H1 (cell line): ENCODE data around the gene TRIM41. TPM values are rescaled to one million over a fixed set of nuclear protein-coding genes. Genes with fewer than 3 reads are reported as not detected.

Experiments used
- ASH2L ChIP-seq: fragments of 200-600, 300-600 bp; sonication (generic); IDR thresholded peaks from one replicate; pipeline ENCODE4 v1.7.1; 2017; ENCODE audit warnings: low read length
- ATF2 ChIP-seq: IDR thresholded peaks from 2 replicates; pipeline ENCODE4 v1.6.1; 2012; ENCODE audit warnings: low read length, inconsistent platforms
- BACH1 ChIP-seq: IDR thresholded peaks from 2 replicates; pipeline ENCODE4 v1.6.1; 2012; ENCODE audit warnings: low read length, improper control_type of control experiment
- CBX8 ChIP-seq: fragments of 300-800, 300-1000 bp; sonication (generic); IDR thresholded peaks from 2 replicates; pipeline ENCODE4 v1.7.1; 2016; ENCODE audit warnings: low read depth, low read length, borderline replicate concordance
- CHD2 ChIP-seq: IDR thresholded peaks from 2 replicates; pipeline ENCODE4 v1.6.1; 2012; ENCODE audit warnings: low read length, improper control_type of control experiment
- CTCF ChIP-seq, 3 experiments: IDR thresholded peaks; 1 replicate in 2 of 3; 2 replicates in 1 of 3; pipeline versions ENCODE4 v1.5.1 to v1.6.1; 2011; ENCODE audit warnings: low read length in 3 of 3, mild to moderate bottlenecking in 3 of 3, inconsistent platforms in 2 of 3, low read depth in 1 of 3, moderate library complexity in 1 of 3; ENCODE audit not compliant: insufficient read depth in 1 of 3; ENCODE audit errors: control extremely low read depth in 1 of 3
- E2F6 ChIP-seq: IDR thresholded peaks from 2 replicates; pipeline ENCODE4 v1.6.1; 2012; ENCODE audit warnings: inconsistent platforms
- EGR1 ChIP-seq: IDR thresholded peaks from 2 replicates; pipeline ENCODE4 v1.6.1; 2011; ENCODE audit warnings: low read depth, low read length, borderline replicate concordance
- EP300 ChIP-seq, 2 experiments: IDR thresholded peaks; 1 replicate in 1 of 2; 2 replicates in 1 of 2; pipeline ENCODE4 v1.6.1; 2011 to 2012; ENCODE audit warnings: low read depth in 2 of 2, low read length in 2 of 2, mild to moderate bottlenecking in 2 of 2, borderline replicate concordance in 1 of 2, inconsistent platforms in 1 of 2, moderate library complexity in 1 of 2
- HDAC2 ChIP-seq, 2 experiments: fragments of 300-600 bp in 1 of 2; sonication (generic) in 1 of 2; IDR thresholded peaks; 2 replicates each; pipeline ENCODE4 v1.6.1; 2011 to 2012; ENCODE audit warnings: low read depth in 2 of 2, low read length in 2 of 2, mild to moderate bottlenecking in 2 of 2, moderate library complexity in 2 of 2, borderline replicate concordance in 1 of 2, inconsistent platforms in 1 of 2
- KDM1A ChIP-seq: fragments of 200-600, 300-600 bp; sonication (generic); IDR thresholded peaks from 2 replicates; pipeline ENCODE4 v1.7.1; 2016; ENCODE audit warnings: mild to moderate bottlenecking, low read length, borderline replicate concordance
- NRF1 ChIP-seq: IDR thresholded peaks from 2 replicates; pipeline ENCODE4 v1.6.1; 2011; ENCODE audit warnings: mild to moderate bottlenecking, low read depth, low read length, improper control_type of control experiment
- POLR2A ChIP-seq, 2 experiments: IDR thresholded peaks; 1 replicate in 1 of 2; 2 replicates in 1 of 2; pipeline ENCODE4 v1.6.1; 2011; ENCODE audit warnings: low read depth in 2 of 2, low read length in 2 of 2, mild to moderate bottlenecking in 2 of 2; ENCODE audit errors: control extremely low read depth in 1 of 2
- SIX5 ChIP-seq: IDR thresholded peaks from 2 replicates; pipeline ENCODE4 v1.6.1; 2011; ENCODE audit warnings: mild to moderate bottlenecking, low read depth, low read length
- SP1 ChIP-seq: IDR thresholded peaks from 2 replicates; pipeline ENCODE4 v1.6.1; 2011; ENCODE audit warnings: low read depth, low read length
- SRF ChIP-seq: IDR thresholded peaks from 2 replicates; pipeline ENCODE4 v1.6.1; 2011; ENCODE audit warnings: mild to moderate bottlenecking, low read depth, low read length, moderate library complexity
- SUZ12 ChIP-seq: fragments of 200-600 bp; sonication (generic); IDR thresholded peaks from 2 replicates; pipeline ENCODE4 v1.6.1; 2012; ENCODE audit warnings: mild to moderate bottlenecking, inconsistent platforms, low read length, moderate library complexity, mixed read lengths
- TAF7 ChIP-seq: optimal IDR thresholded peaks from 2 replicates; pipeline ENCODE3; 2011; ENCODE audit warnings: low read depth, mild to moderate bottlenecking, inconsistent platforms, low read length, moderate library complexity, borderline replicate concordance
- YY1 ChIP-seq: IDR thresholded peaks from 2 replicates; pipeline ENCODE4 v1.6.1; 2011; ENCODE audit warnings: low read depth, mild to moderate bottlenecking, low read length
- ZNF274 ChIP-seq: IDR thresholded peaks from 2 replicates; pipeline ENCODE4 v1.7.0; 2012; ENCODE audit warnings: low read length, borderline replicate concordance; ENCODE audit errors: extremely low read depth
- polyA plus RNA-seq, 7 experiments: library from polyadenylated mRNA; depleted of rRNA in 3 of 7; stranded (reverse) in 5 of 7; unstranded in 2 of 7; fragments of >200 nt in 5 of 7; fragments of 200-250 nt in 2 of 7; gene quantifications; 1 replicate in 5 of 7; 2 replicates in 1 of 7; 4 replicates in 1 of 7; pipeline versions ENCODE4 v1.2.1 to v1.2.3, GENCODE V29; 2011 to 2013; ENCODE audit warnings: missing spikeins in 2 of 7, mixed read lengths in 2 of 7
- total RNA-seq: library from RNA; stranded (reverse); fragmentation: NEBNext Ultra II Directional; extraction: Animal tissue kit (Norgen Biotek cat#: 25700); gene quantifications from 2 replicates; pipeline ENCODE4 v1.2.1, GENCODE V29; 2021

TRIM41 gene
- total and polyA plus RNA-seq, 2 of the 8 experiments (the other 6 are each of a cell fraction or from before 2014, with no cell fraction given) = 12.9 to 21.6 TPM

GRCh38 chr5:181260720-181261319 is 37.7 kb downstream of the TRIM41 start, which contains the start of gene TRIM52 (continued):
- TF ChIP-seq ATF2 (peak; percentile 72; the same call in 1 of the 2 replicates), POLR2A (IDR thresholded peaks at IDR 0.05; ENCODE audit: control extremely low read depth in 1 of 2, low read depth in 2 of 2, low read length in 2 of 2) (peak in 1 of 2 experiments; percentile 81; a peak in 2 of 3 replicates), NRF1 (no peak), TAF7 (peak; percentile 87), HDAC2 (IDR thresholded peaks at IDR 0.05; ENCODE audit: borderline replicate concordance in 1 of 2, low read depth in 2 of 2, low read length in 2 of 2) (no peak; a peak in 1 of 4 replicates), SIX5 (no peak), KDM1A (no peak), SRF (0 out of 2 replicates have a peak, but pooled peaks have one; percentile 33), YY1 (peak; percentile 3; the same call in 1 of the 2 replicates), SP1 (no peak), EP300 (IDR thresholded peaks at IDR 0.05; ENCODE audit: borderline replicate concordance in 1 of 2, low read depth in 2 of 2, low read length in 2 of 2) (peak in 1 of 2 experiments; percentile 23; a peak in 1 of 3 replicates), SUZ12 (no peak), BACH1 (no peak), E2F6 (no peak), ASH2L (peak; percentile 97), EGR1 (peak; percentile 77; the same call in 1 of the 2 replicates), CTCF (IDR thresholded peaks at IDR 0.05; ENCODE audit: control extremely low read depth in 1 of 3, insufficient read depth in 1 of 3, low read depth in 1 of 3, low read length in 3 of 3) (peak in 1 of 3 experiments; percentile 15; a peak in 1 of 4 replicates), CHD2 (no peak), CBX8 (no peak), ZNF274 (no peak)
